Endothelial cell of umbilical vein (primary cell): ENCODE measurements around the gene OXA1L. TPM values are rescaled to one million over a fixed set of nuclear protein-coding genes. Genes with fewer than 3 reads are reported as not detected.

Source experiments
- BruUV-seq: library from RNA; stranded (reverse); fragments of 400-500 nt; replicated peaks from 2 replicates; lab custom pipeline; 2021; lab: Mats Ljungman, UMichigan
- CTCF ChIA-PET: fragments of 300-600, 350-600 bp; sonication (Branson Sonifier 250); formaldehyde crosslinking; loops from one replicate; lab custom pipeline; 2021; ENCODE audit warnings: antibody characterized with exemption, inconsistent platforms; lab: Charles Lee
- POLR2A ChIA-PET: fragments of 300-600, 350-600 bp; sonication (Branson Sonifier 250); formaldehyde crosslinking; loops from one replicate; lab custom pipeline; 2021; ENCODE audit warnings: antibody characterized with exemption, inconsistent platforms; lab: Charles Lee
- DNase-seq: peaks from one replicate; pipeline ENCODE4 v3.0.0-alpha.2; 2011; ENCODE audit warnings: low read depth, low spot score
- FAIRE-seq: peaks from 2 replicates; lab custom pipeline; 2011; peaks lifted over from hg19 to GRCh38; lab: Jason Lieb, UNC
- H2AFZ ChIP-seq: 2 replicates; pipeline ENCODE4 v1.6.0; 2012; ENCODE audit warnings: low read depth, low read length, control low read depth, inconsistent platforms
- H3K27ac ChIP-seq: 2 replicates; pipeline ENCODE4 v1.5.1; 2011; ENCODE audit warnings: low read depth, mild to moderate bottlenecking, control low read depth, low read length, moderate library complexity; ENCODE audit not compliant: insufficient read depth
- H3K27me3 ChIP-seq, 2 experiments: 2 replicates each; pipeline versions ENCODE4 v1.6.0 to v1.6.1; 2011; ENCODE audit warnings: low read length in 2 of 2, mixed read lengths in 1 of 2; ENCODE audit not compliant: control insufficient read depth in 2 of 2, insufficient read depth in 2 of 2
- H3K36me3 ChIP-seq, 2 experiments: 2 replicates in 1 of 2; 3 replicates in 1 of 2; pipeline ENCODE4 v1.5.1; 2011; ENCODE audit warnings: low read length in 2 of 2, mild to moderate bottlenecking in 1 of 2, moderate library complexity in 1 of 2; ENCODE audit not compliant: control insufficient read depth in 2 of 2, insufficient read depth in 2 of 2; ENCODE audit errors: extremely low read depth in 1 of 2
- H3K4me1 ChIP-seq: 3 replicates; pipeline ENCODE4 v1.5.1; 2011; ENCODE audit warnings: mild to moderate bottlenecking, low read length; ENCODE audit not compliant: control insufficient read depth, insufficient read depth; ENCODE audit errors: extremely low read depth
- H3K4me2 ChIP-seq: 2 replicates; pipeline ENCODE4 v1.6.1; 2011; ENCODE audit warnings: low read length, control low read depth, mixed read lengths; ENCODE audit not compliant: insufficient read depth
- H3K4me3 ChIP-seq, 3 experiments: fragments of 200-600 bp in 1 of 3; sonication (generic), shearing (Covaris generic) in 1 of 3; replicated peaks in 1 of 3; 2 replicates each; pipeline ENCODE4 v1.5.1; 2011 to 2016; ENCODE audit warnings: control low read depth in 3 of 3, low read length in 3 of 3, mild to moderate bottlenecking in 2 of 3, inconsistent platforms in 1 of 3, low read depth in 1 of 3, moderate library complexity in 1 of 3; ENCODE audit not compliant: insufficient read depth in 1 of 3
- H3K79me2 ChIP-seq: 2 replicates; pipeline ENCODE4 v1.6.0; 2012; ENCODE audit warnings: low read length, inconsistent platforms; ENCODE audit not compliant: control insufficient read depth, insufficient read depth
- H3K9ac ChIP-seq: replicated peaks from 2 replicates; pipeline ENCODE3; 2011; ENCODE audit warnings: low read length, control low read depth; ENCODE audit not compliant: insufficient read depth; ENCODE audit errors: extremely low read depth
- H3K9me1 ChIP-seq: replicated peaks from 3 replicates; pipeline ENCODE4 v1.6.0; 2011; ENCODE audit warnings: mild to moderate bottlenecking, low read length; ENCODE audit not compliant: control insufficient read depth, insufficient read depth; ENCODE audit errors: extremely low read depth
- H3K9me3 ChIP-seq: replicated peaks from 2 replicates; pipeline ENCODE4 v1.5.1; 2012; ENCODE audit warnings: low read length, inconsistent platforms; ENCODE audit not compliant: control insufficient read depth, insufficient read depth
- H4K20me1 ChIP-seq: replicated peaks from 2 replicates; pipeline ENCODE3; 2011; ENCODE audit warnings: mild to moderate bottlenecking, low read length; ENCODE audit not compliant: control insufficient read depth, insufficient read depth; ENCODE audit errors: extremely low read depth
- EZH2 ChIP-seq: IDR thresholded peaks from 2 replicates; pipeline ENCODE4 v1.6.1; 2012; ENCODE audit warnings: borderline replicate concordance, low read depth, mild to moderate bottlenecking, moderate library complexity, low read length, inconsistent platforms; ENCODE audit not compliant: severe bottlenecking
- FOS ChIP-seq: IDR thresholded peaks from 2 replicates; pipeline ENCODE4 v1.6.1; 2011; ENCODE audit warnings: mild to moderate bottlenecking, low read length, moderate library complexity, borderline replicate concordance; ENCODE audit not compliant: insufficient read depth
- GATA2 ChIP-seq: IDR thresholded peaks from 2 replicates; pipeline ENCODE4 v1.7.0; 2011; ENCODE audit warnings: low read depth, mild to moderate bottlenecking, moderate library complexity, mixed read lengths, low read length; ENCODE audit not compliant: insufficient read length, insufficient read depth
- JUN ChIP-seq: IDR thresholded peaks from 2 replicates; pipeline ENCODE4 v1.6.1; 2011; ENCODE audit warnings: borderline replicate concordance, low read depth; ENCODE audit not compliant: insufficient read length, insufficient read depth
- MYC ChIP-seq: IDR thresholded peaks from one replicate; pipeline ENCODE4 v1.6.1; 2011; ENCODE audit warnings: mild to moderate bottlenecking, low read depth, low read length
- POLR2A ChIP-seq: IDR thresholded peaks from 2 replicates; pipeline ENCODE4 v1.6.1; 2012; ENCODE audit warnings: low read depth, mild to moderate bottlenecking, control low read depth, low read length
- POLR2AphosphoS5 ChIP-seq: IDR thresholded peaks from 2 replicates; pipeline ENCODE4 v1.6.1; 2012; ENCODE audit warnings: low read depth, mild to moderate bottlenecking, control low read depth, low read length, moderate library complexity; ENCODE audit not compliant: insufficient read depth
- dilution Hi-C: fragments of 300-500 bp; cut with MboI; formaldehyde crosslinking; loops from one replicate; pipeline ENCODE4 v1.15.0; 2019; ENCODE audit warnings: low sequenced_read_pairs; ENCODE audit not compliant: extremely low pct_ligation_motif_present
- intact Hi-C: fragments of 100-400 bp; cut with micrococcal nuclease; formaldehyde crosslinking; loops from one replicate; pipeline ENCODE4 v1.10.0; 2022
- polyA plus RNA-seq, 4 experiments: library from polyadenylated mRNA; depleted of rRNA in 3 of 4; stranded (reverse) in 3 of 4; unstranded in 1 of 4; fragments of >200 nt; gene quantifications; 2 replicates each; pipeline versions ENCODE4 v1.2.1 to v1.2.3, GENCODE V29; 2011 to 2012; ENCODE audit warnings: missing spikeins in 1 of 4
- total RNA-seq: library from RNA; stranded (reverse); gene quantifications from 2 replicates; pipeline ENCODE4 v1.2.3, GENCODE V29; 2021
- TF ChIP-seq, protein P1 (sequence below): IDR thresholded peaks from 2 replicates; pipeline ENCODE4 v1.6.1; 2011; ENCODE audit not compliant: insufficient read depth, insufficient read length
- TF ChIP-seq, protein P2 (sequence below), 2 donors: IDR thresholded peaks; 1 replicate in 1 of 2; 2 replicates in 1 of 2; pipeline ENCODE4 v1.5.1; 2011; ENCODE audit warnings: low read length in 2 of 2, mild to moderate bottlenecking in 2 of 2, moderate library complexity in 2 of 2, control low read depth in 1 of 2, inconsistent platforms in 1 of 2, low read depth in 1 of 2; ENCODE audit not compliant: insufficient read depth in 1 of 2; ENCODE audit errors: extremely low read depth in 1 of 2

Gene OXA1L
- total and polyA plus RNA-seq, 2 donors (not counting 3 experiments of a cell fraction or from before 2014, with no cell fraction given) = 212 to 294 TPM

GRCh38 chr14:22721213-22721612 lies 45.3 kb upstream of the OXA1L start:
- BruUV-seq = no TSS peak
- Histone ChIP-seq H3K9me3 (no peaks in the 10 kb centered on the region), H3K79me2 (no peaks in the 10 kb centered on the region), H3K4me3 (no peak overlapping the region), H3K27ac (no peak overlapping the region), H3K4me2 (no peak overlapping the region), H4K20me1 (no peaks in the 10 kb centered on the region), H3K9ac (no peak overlapping the region), H2AFZ (no peak overlapping the region), H3K27me3 (no peaks in the 10 kb centered on the region), H3K4me1 (peaks cover 11% of the 10 kb centered on the region), H3K9me1 (no peaks in the 10 kb centered on the region), H3K36me3 (no peaks in the 10 kb centered on the region)
- TF ChIP-seq MYC = no peak
- TF ChIP-seq, protein P1, sequence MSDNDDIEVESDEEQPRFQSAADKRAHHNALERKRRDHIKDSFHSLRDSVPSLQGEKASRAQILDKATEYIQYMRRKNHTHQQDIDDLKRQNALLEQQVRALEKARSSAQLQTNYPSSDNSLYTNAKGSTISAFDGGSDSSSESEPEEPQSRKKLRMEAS = no peak
- no peak for TF ChIP-seq FOS
- no peak for TF ChIP-seq POLR2A
- TF ChIP-seq POLR2AphosphoS5 = no peak
- TF ChIP-seq GATA2 = no peak
- TF ChIP-seq, protein P2, sequence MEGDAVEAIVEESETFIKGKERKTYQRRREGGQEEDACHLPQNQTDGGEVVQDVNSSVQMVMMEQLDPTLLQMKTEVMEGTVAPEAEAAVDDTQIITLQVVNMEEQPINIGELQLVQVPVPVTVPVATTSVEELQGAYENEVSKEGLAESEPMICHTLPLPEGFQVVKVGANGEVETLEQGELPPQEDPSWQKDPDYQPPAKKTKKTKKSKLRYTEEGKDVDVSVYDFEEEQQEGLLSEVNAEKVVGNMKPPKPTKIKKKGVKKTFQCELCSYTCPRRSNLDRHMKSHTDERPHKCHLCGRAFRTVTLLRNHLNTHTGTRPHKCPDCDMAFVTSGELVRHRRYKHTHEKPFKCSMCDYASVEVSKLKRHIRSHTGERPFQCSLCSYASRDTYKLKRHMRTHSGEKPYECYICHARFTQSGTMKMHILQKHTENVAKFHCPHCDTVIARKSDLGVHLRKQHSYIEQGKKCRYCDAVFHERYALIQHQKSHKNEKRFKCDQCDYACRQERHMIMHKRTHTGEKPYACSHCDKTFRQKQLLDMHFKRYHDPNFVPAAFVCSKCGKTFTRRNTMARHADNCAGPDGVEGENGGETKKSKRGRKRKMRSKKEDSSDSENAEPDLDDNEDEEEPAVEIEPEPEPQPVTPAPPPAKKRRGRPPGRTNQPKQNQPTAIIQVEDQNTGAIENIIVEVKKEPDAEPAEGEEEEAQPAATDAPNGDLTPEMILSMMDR (IDR thresholded peaks at IDR 0.05; ENCODE audit: extremely low read depth in 1 of 2, insufficient read depth in 1 of 2, low read depth in 1 of 2, low read length in 2 of 2) = no peak
- TF ChIP-seq JUN = no peak
- no peak for TF ChIP-seq EZH2
- dilution Hi-C loops = no loop called here
- DNase-seq (no peak), FAIRE-seq (no peak)
- ChIA-PET CTCF (interaction anchor here (1.9 to 2.6 kb wide), 2 partner anchors 45 to 68 kb away, joined by 5 to 8 read pairs; partner anchors contain the start of gene OXA1L), POLR2A (no interaction called here)
- intact Hi-C loops = no loop called here
